ENCODE results near the gene TPST2. TPM values are rescaled to one million over a fixed set of nuclear protein-coding genes. Genes with fewer than 3 reads are reported as not detected.

TPST2 gene
- total and polyA plus RNA-seq, 2 of the 4 experiments (the other 2 are of a cell fraction): 42.5 to 63.6 TPM

- H3K36me3 ChIP-seq (ENCODE audit: control insufficient read depth, insufficient read depth, low read length): no peaks in the 10 kb centered on the region; the same call in 1 of the 2 replicates
- no peak for DNase-seq
- no peak overlapping the region for H4K91ac ChIP-seq (ENCODE audit: insufficient read depth, low read depth, low read length)
- ChIA-PET CTCF (no interaction called here), POLR2A (ENCODE audit: unreplicated experiment) (no interaction called here)
- H3K23ac ChIP-seq (ENCODE audit: low read depth, low read length): no peak overlapping the region
- H3K9me3 ChIP-seq (ENCODE audit: control insufficient read depth, insufficient read depth, low read length): no peaks in the 10 kb centered on the region
- H3K4me2 ChIP-seq (ENCODE audit: low read depth, low read length): no peak overlapping the region
- H2BK20ac ChIP-seq (ENCODE audit: low read depth, low read length): no peak overlapping the region
- H3K4me1 ChIP-seq (ENCODE audit: control insufficient read depth, insufficient read depth, low read length): 0 out of 2 replicates have a peak, but pooled peaks cover 2% of the 10 kb centered on the region
- H3K9ac ChIP-seq (ENCODE audit: low read depth, low read length): no peak overlapping the region
- H4K8ac ChIP-seq (ENCODE audit: low read depth in 2 of 2, low read length in 2 of 2): no peak overlapping the region
- no peak overlapping the region for H3K56ac ChIP-seq (ENCODE audit: extremely low read depth, insufficient read depth, low read length)
- H3K9me1 ChIP-seq (ENCODE audit: insufficient read depth, low read length): peaks cover 31% of the 10 kb centered on the region
- 55% methylated on average over 4 of the region's 10 CpGs; no CpG with 5 or more reads in 1 of the 2 experiments for WGBS, 2 experiments (ENCODE audit: extremely low coverage in 2 of 2, insufficient read length in 1 of 2)
- no peak overlapping the region for H2BK5ac ChIP-seq (ENCODE audit: low read depth, low read length, poor library complexity, severe bottlenecking)
- no peak overlapping the region for H2AFZ ChIP-seq (replicated peaks; ENCODE audit: low read length, poor library complexity)
- H2BK15ac ChIP-seq (ENCODE audit: low read depth, low read length): no peak overlapping the region
- in situ Hi-C loops (cut with MboI; ENCODE audit: low sequenced_read_pairs) (no loop called here), intact Hi-C loops (cut with micrococcal nuclease) (no loop called here), dilution Hi-C loops (cut with HindIII; ENCODE audit: low sequenced_read_pairs, unreplicated experiment) (no loop called here)
- H3K27me3 ChIP-seq (ENCODE audit: control insufficient read depth, insufficient read depth, low read length): no peaks in the 10 kb centered on the region
- H2AK9ac ChIP-seq (replicated peaks; ENCODE audit: low read depth, low read length, poor library complexity): no peak overlapping the region
- peaks cover 32% of the 10 kb centered on the region; the same call in 1 of the 2 replicates for H4K20me1 ChIP-seq (ENCODE audit: insufficient read depth, low read length)
- H2BK120ac ChIP-seq (ENCODE audit: low read depth, low read length): no peak overlapping the region
- no peak for ATAC-seq (ENCODE audit: low read depth)
- H3K4me3 ChIP-seq (ENCODE audit: insufficient read depth, low read depth, low read length): no peak overlapping the region
- no peak overlapping the region for H3K14ac ChIP-seq (replicated peaks; ENCODE audit: low read depth, low read length)
- BruUV-seq (replicated peaks): no TSS peak
- H3K18ac ChIP-seq (ENCODE audit: low read depth, low read length): no peak overlapping the region
- no peak overlapping the region for H3K27ac ChIP-seq (ENCODE audit: insufficient read depth, low read length)
- H2AK5ac ChIP-seq (ENCODE audit: low read depth, low read length): no peak overlapping the region
- no peak overlapping the region for H3K4ac ChIP-seq (ENCODE audit: low read depth, low read length)
- no peak overlapping the region for H4K5ac ChIP-seq (ENCODE audit: low read depth, low read length)
- no peak for TF ChIP-seq FOS (IDR thresholded peaks at IDR 0.05; ENCODE audit: low read depth, low read length)
- TF ChIP-seq USF2 (IDR thresholded peaks at IDR 0.05; ENCODE audit: low read depth, low read length): no peak
- no peak for TF ChIP-seq MAZ (IDR thresholded peaks at IDR 0.05; ENCODE audit: borderline replicate concordance, low read depth, low read length)
- no peak for TF ChIP-seq MAFK (IDR thresholded peaks at IDR 0.05; ENCODE audit: low read depth, low read length)
- H3K79me1 ChIP-seq (ENCODE audit: low read depth in 1 of 2, low read length in 2 of 2): peaks cover 38 to 84% of the 10 kb centered on the region in 2 experiments
Measured at GRCh38 chr22:26579331-26579886, 10.5 kb downstream of the TPST2 start.
